K562 (cell line): ENCODE data around the gene RAB32. TPM values are rescaled to one million over a fixed set of nuclear protein-coding genes. Genes with fewer than 3 reads are reported as not detected.

ENCODE experiments used
- ATAC-seq: fragments of 200-7000 bp; cut with Tn5 transposase; 3 replicates; pipeline ENCODE4 v1.9.1; 2020; ENCODE audit warnings: moderate library complexity
- BruUV-seq: library from RNA; stranded (reverse); fragments of 400-500 nt; replicated peaks from 2 replicates; lab custom pipeline; 2021; lab: Mats Ljungman, UMichigan
- CTCF ChIA-PET: fragments of 300-600 bp; formaldehyde crosslinking; extraction: SDS; loops from one replicate; lab custom pipeline; 2021; ENCODE audit warnings: low intra/inter-chr PET ratio; lab: Yijun Ruan, JAX
- POLR2A ChIA-PET: fragments of 300-600, 350-650 bp; sonication (Branson Sonifier 250); formaldehyde crosslinking; extraction: SDS; loops from one replicate; lab custom pipeline; 2021; ENCODE audit warnings: antibody characterized with exemption, inconsistent platforms; lab: Yijun Ruan, JAX
- DNase-seq, 4 experiments: peaks; one replicate each; pipeline versions ENCODE4 v3.0.0 to v3.0.0-alpha.2; 2011 to 2018; ENCODE audit warnings: low spot score in 3 of 4, mixed read lengths in 3 of 4; ENCODE audit errors: extremely low read depth in 1 of 4
- FAIRE-seq: peaks from 2 replicates; lab custom pipeline; 2011; peaks lifted over from hg19 to GRCh38; lab: Jason Lieb, UNC
- H2AFZ ChIP-seq: 2 replicates; pipeline ENCODE4 v1.6.0; 2011; ENCODE audit warnings: low read depth, low read length, control low read depth, inconsistent platforms
- H3K27ac ChIP-seq: fragments of 200-600 bp; 3 replicates; pipeline ENCODE4 v1.8.0; 2011; ENCODE audit warnings: low read depth, mild to moderate bottlenecking, control low read depth, inconsistent platforms, low read length, moderate library complexity, mixed read lengths; ENCODE audit errors: extremely low read depth
- H3K27me3 ChIP-seq, 2 experiments: fragments of 300-600 bp in 1 of 2; 2 replicates in 1 of 2; 3 replicates in 1 of 2; pipeline versions ENCODE4 v1.6.0 to v1.8.0; 2011; ENCODE audit warnings: inconsistent platforms in 2 of 2, low read length in 2 of 2, mild to moderate bottlenecking in 1 of 2, mixed read lengths in 1 of 2, moderate library complexity in 1 of 2; ENCODE audit not compliant: control insufficient read depth in 2 of 2, insufficient read depth in 2 of 2
- H3K36me3 ChIP-seq: fragments of 300-600 bp; 3 replicates; pipeline ENCODE4 v1.8.0; 2011; ENCODE audit warnings: mild to moderate bottlenecking, low read length, inconsistent platforms; ENCODE audit not compliant: control insufficient read depth, insufficient read depth
- H3K4me1 ChIP-seq, 2 experiments: fragments of 200-600 bp in 1 of 2; replicated peaks in 1 of 2; 2 replicates in 1 of 2; 3 replicates in 1 of 2; pipeline versions ENCODE4 v1.5.1 to v1.8.0; 2011; ENCODE audit warnings: inconsistent platforms in 2 of 2, low read length in 2 of 2, mild to moderate bottlenecking in 1 of 2, mixed read lengths in 1 of 2, moderate library complexity in 1 of 2; ENCODE audit not compliant: control insufficient read depth in 2 of 2, insufficient read depth in 2 of 2
- H3K4me2 ChIP-seq: 2 replicates; pipeline ENCODE4 v1.6.1; 2011; ENCODE audit warnings: low read length, control low read depth, inconsistent platforms, mixed read lengths; ENCODE audit not compliant: insufficient read depth
- H3K4me3 ChIP-seq: fragments of 200-600 bp; sonication (generic), shearing (Covaris generic); 2 replicates; pipeline ENCODE4 v1.5.1; 2016; ENCODE audit warnings: control low read depth, inconsistent platforms
- H3K79me2 ChIP-seq: fragments of 200-600 bp; 3 replicates; pipeline ENCODE4 v1.8.0; 2011; ENCODE audit warnings: low read length, inconsistent platforms; ENCODE audit not compliant: control insufficient read depth, insufficient read depth
- H3K9ac ChIP-seq, 2 experiments: 2 replicates each; pipeline versions ENCODE4 v1.6.0 to v1.6.1; 2011; ENCODE audit warnings: low read depth in 2 of 2, low read length in 2 of 2, control low read depth in 1 of 2, inconsistent platforms in 1 of 2, mild to moderate bottlenecking in 1 of 2, mixed read lengths in 1 of 2; ENCODE audit not compliant: insufficient read depth in 1 of 2
- H3K9me1 ChIP-seq: one replicate; pipeline ENCODE4 v1.6.0; 2011; ENCODE audit warnings: inconsistent platforms, mild to moderate bottlenecking, low read length, moderate library complexity; ENCODE audit not compliant: control insufficient read depth, insufficient read depth
- H3K9me3 ChIP-seq: replicated peaks from 2 replicates; pipeline ENCODE4 v1.5.1; 2011; ENCODE audit warnings: low read depth, low read length, inconsistent platforms; ENCODE audit not compliant: control insufficient read depth, insufficient read depth
- H4K20me1 ChIP-seq: replicated peaks from 2 replicates; pipeline ENCODE4 v1.6.1; 2011; ENCODE audit warnings: low read length, inconsistent platforms, mixed read lengths; ENCODE audit not compliant: control insufficient read depth, insufficient read depth
- CEBPB ChIP-seq: fragments of 450-650 bp; IDR thresholded peaks from 2 replicates; pipeline ENCODE4 v1.6.1; 2016; ENCODE audit warnings: missing genetic modification characterization, missing compliant biosample characterization
- CEBPG ChIP-seq, 3 experiments: fragments of 200-800 bp in 1 of 3; sonication (Bioruptor generic) in 1 of 3; sonication (generic) in 1 of 3; formaldehyde crosslinking in 1 of 3; IDR thresholded peaks in 2 of 3; conservative IDR thresholded peaks in 1 of 3; 2 replicates each; pipeline versions ENCODE4 v1.6.1 to v1.8.0; 2016 to 2022; ENCODE audit warnings: missing compliant biosample characterization in 2 of 3, missing genetic modification characterization in 2 of 3, mild to moderate bottlenecking in 1 of 3, missing genetic modification reagents in 1 of 3
- ZNF766 ChIP-seq: fragments of 200-800 bp; sonication (Bioruptor generic); conservative IDR thresholded peaks from 2 replicates; pipeline ENCODE4 v1.6.1; 2016; ENCODE audit warnings: missing genetic modification characterization, missing compliant biosample characterization
- WGBS: fragments of 100-300 bp; shearing (Covaris generic); methylation state at CpG from one replicate; pipeline ENCODE4 v1.1.6; 2016; ENCODE audit warnings: low coverage, mixed read lengths; ENCODE audit not compliant: insufficient coverage; ENCODE audit errors: missing lambda C conversion rate; 5-methylcytosine and 5-hydroxymethylcytosine counted together
- in situ Hi-C: fragments of 300-500 bp; cut with MboI; formaldehyde crosslinking; loops from 4 replicates; pipeline ENCODE4 v1.15.0; 2018; ENCODE audit warnings: inconsistent platforms, mixed read lengths
- intact Hi-C: fragments of 100-400 bp; cut with micrococcal nuclease; formaldehyde crosslinking; loops from 2 replicates; pipeline ENCODE4 v1.14.2; 2022
- polyA plus RNA-seq, 8 experiments: library from polyadenylated mRNA; depleted of rRNA in 4 of 8; stranded (reverse) in 5 of 8; unstranded in 3 of 8; fragments of >200 nt; fragmentation: Nextera tagmentation in 2 of 8; fragmentation: Illumina TruSeq in 1 of 8; extraction: Ambion mirVana in 2 of 8; extraction: Trizol in 1 of 8; gene quantifications; 2 replicates each; pipeline versions ENCODE4 v1.2.1 to v1.2.3, GENCODE V29; 2011 to 2014; ENCODE audit warnings: inconsistent platforms in 1 of 8, missing spikeins in 1 of 8
- total RNA-seq, 7 experiments: library from RNA; depleted of rRNA in 6 of 7; stranded (reverse); fragments of >200 nt in 6 of 7; fragmentation: Illumina TruSeq in 2 of 7; extraction: Trizol in 2 of 7; gene quantifications; 2 replicates each; pipeline versions ENCODE4 v1.2.1 to v1.2.3, GENCODE V29; 2011 to 2021; ENCODE audit warnings: low replicate concordance in 1 of 7
- TF ChIP-seq, protein P1 (sequence below): fragments of 450-650 bp; IDR thresholded peaks from 2 replicates; pipeline ENCODE4 v1.6.1; 2016; ENCODE audit warnings: missing biosample characterization, missing genetic modification characterization

RAB32 gene
- total and polyA plus RNA-seq, 9 of the 15 experiments (the other 6 are each of a cell fraction or from before 2014, with no cell fraction given), result 2.5 to 16.6 (median 11.0) TPM

DNA sequence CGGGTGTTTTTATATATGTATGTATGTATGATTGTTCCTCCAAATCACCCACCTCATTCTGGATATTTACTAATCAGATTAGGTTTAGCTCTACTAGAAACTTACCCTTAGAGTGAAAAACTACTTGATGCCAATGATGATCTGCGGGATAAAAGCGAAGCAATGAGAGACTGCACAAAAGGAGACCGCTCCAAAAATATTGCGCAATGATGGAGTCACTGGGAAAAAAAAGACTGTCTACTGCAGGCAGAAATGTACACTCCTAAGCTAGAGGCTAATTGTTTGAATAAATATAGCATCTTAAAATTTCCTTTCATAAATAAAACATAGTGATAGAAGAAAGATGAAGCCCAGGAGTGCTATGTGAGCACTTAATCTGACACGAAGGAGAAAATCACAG, 7.3 kb downstream of the RAB32 start:
- no peaks in the 10 kb centered on the region for H4K20me1 ChIP-seq
- DNase-seq (no peak), FAIRE-seq (no peak), ATAC-seq (no peak)
- ChIA-PET CTCF (no interaction called here), POLR2A (interaction anchor here (0.7 to 0.8 kb wide), 2 partner anchors 14 to 252 kb away, joined by 3 read pairs; no protein-coding TSS in a partner anchor)
- TF ChIP-seq CEBPG (CRISPR knock-in tag; IDR thresholded peaks at IDR 0.05) (peak; percentile 81), CEBPG (tag; conservative IDR thresholded peaks at IDR 0.05 in 1 of 2, IDR thresholded peaks at IDR 0.05 in 1 of 2) (peak; percentile 93 to 100), ZNF766 (CRISPR knock-in tag) (no peak), CEBPB (tag) (peak; percentile 99)
- TF ChIP-seq, protein P1, sequence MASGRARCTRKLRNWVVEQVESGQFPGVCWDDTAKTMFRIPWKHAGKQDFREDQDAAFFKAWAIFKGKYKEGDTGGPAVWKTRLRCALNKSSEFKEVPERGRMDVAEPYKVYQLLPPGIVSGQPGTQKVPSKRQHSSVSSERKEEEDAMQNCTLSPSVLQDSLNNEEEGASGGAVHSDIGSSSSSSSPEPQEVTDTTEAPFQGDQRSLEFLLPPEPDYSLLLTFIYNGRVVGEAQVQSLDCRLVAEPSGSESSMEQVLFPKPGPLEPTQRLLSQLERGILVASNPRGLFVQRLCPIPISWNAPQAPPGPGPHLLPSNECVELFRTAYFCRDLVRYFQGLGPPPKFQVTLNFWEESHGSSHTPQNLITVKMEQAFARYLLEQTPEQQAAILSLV, result peak; percentile 76
- intact Hi-C loops (no loop called here), in situ Hi-C loops (no loop called here)
- no peaks in the 10 kb centered on the region for H3K9me3 ChIP-seq
- no peaks in the 10 kb centered on the region for H3K9me1 ChIP-seq
- no peak overlapping the region for H3K9ac ChIP-seq
- no peaks in the 10 kb centered on the region for H3K36me3 ChIP-seq
- no TSS peak for BruUV-seq
- no peak overlapping the region for H3K4me2 ChIP-seq
- H3K79me2 ChIP-seq, result no peaks in the 10 kb centered on the region
- WGBS, result 76% methylated on average over 6 of the region's 6 CpGs
- H3K4me3 ChIP-seq, result no peak overlapping the region
- peaks cover 0 to 15% of the 10 kb centered on the region in 2 experiments; a peak in 3 of 5 replicates for H3K4me1 ChIP-seq
- no peak overlapping the region for H3K27ac ChIP-seq
- no peak overlapping the region for H2AFZ ChIP-seq
- H3K27me3 ChIP-seq, result no peaks in the 10 kb centered on the region
